Ascending aorta (tissue), 2 donors: ENCODE measurements around the gene C5. TPM values are rescaled to one million over a fixed set of nuclear protein-coding genes. Genes with fewer than 3 reads are reported as not detected.
A peak's percentile ranks its signal among the peaks of the same experiment; 100 is the strongest.

ENCODE experiments used
- DNase-seq, 2 donors: peaks; one replicate each; pipeline ENCODE4 v3.0.0-alpha.2; 2019; ENCODE audit warnings: low spot score in 2 of 2
- H3K27ac ChIP-seq, 2 donors: fragments of 200-600 bp; sonication (generic); one replicate each; pipeline ENCODE4 v1.5.1; 2016 to 2017; ENCODE audit warnings: mild to moderate bottlenecking in 1 of 2
- H3K27me3 ChIP-seq: fragments of 200-600 bp; sonication (generic); one replicate; pipeline ENCODE4 v1.5.1; 2017
- H3K36me3 ChIP-seq, 2 donors: fragments of 200-600 bp; sonication (generic); one replicate each; pipeline ENCODE4 v1.5.1; 2016
- H3K4me1 ChIP-seq, 2 donors: fragments of 200-600 bp; sonication (generic); one replicate each; pipeline ENCODE4 v1.5.1; 2016 to 2017; ENCODE audit warnings: mild to moderate bottlenecking in 1 of 2
- H3K4me3 ChIP-seq, 2 donors: fragments of 200-600 bp; sonication (generic); one replicate each; pipeline ENCODE4 v1.5.1; 2016 to 2017; ENCODE audit warnings: mild to moderate bottlenecking in 1 of 2
- H3K9me3 ChIP-seq, 2 donors: fragments of 200-600 bp; sonication (generic); one replicate each; pipeline ENCODE4 v1.5.1; 2016
- intact Hi-C: fragments of 100-400 bp; cut with DNase I; formaldehyde crosslinking; loops from one replicate; pipeline ENCODE4 v1.15.1; 2023
- total RNA-seq: library from RNA; depleted of rRNA; stranded (reverse); fragments of >200 nt; gene quantifications from one replicate; pipeline ENCODE4 v1.1.0, GENCODE V29; 2016
- TF ChIP-seq, protein P1 (sequence below), 3 experiments: fragments of 200-600 bp in 2 of 3; fragments of 450-650 bp in 1 of 3; sonication (generic) in 2 of 3; IDR thresholded peaks; one replicate each; pipeline ENCODE4 v1.5.1; 2016 to 2019; ENCODE audit warnings: antibody characterized with exemption in 3 of 3, mild to moderate bottlenecking in 1 of 3, moderate library complexity in 1 of 3

Gene C5
- total RNA-seq, 1 donor from 2014 or later = 1.5 TPM

DNA sequence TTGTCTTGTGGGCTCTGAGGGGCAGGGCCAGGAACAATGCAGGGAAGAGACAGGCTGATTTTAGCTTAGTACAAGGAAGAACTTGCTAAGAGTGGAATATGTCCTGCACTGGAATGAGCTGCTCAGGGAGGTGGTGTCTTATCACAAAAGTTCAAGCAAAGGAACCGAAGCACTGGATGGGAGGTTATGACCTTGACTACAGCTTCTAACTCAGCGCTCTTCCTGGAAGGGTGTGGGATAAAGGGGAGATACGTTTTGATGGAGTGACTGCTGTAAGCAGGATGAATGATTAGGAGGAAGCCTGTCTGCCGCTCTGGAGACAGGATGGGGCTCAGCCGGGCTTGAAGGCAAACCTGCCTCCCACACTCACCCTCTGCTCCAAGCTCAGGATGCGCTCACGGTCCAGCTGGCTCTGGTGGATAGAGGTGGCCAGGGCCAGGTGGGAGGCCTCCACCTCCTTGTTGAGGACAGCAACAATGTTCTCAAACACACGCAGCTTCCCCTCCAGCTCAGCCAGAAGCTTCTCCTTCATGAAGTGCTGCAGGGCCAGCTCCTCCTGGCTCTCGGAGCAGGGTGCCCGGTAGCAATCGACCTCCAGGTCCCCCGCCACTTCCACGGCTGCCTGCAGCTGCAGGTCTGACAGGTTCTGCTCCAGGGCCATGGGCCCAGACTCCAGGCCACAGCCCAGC, 137.0 kb downstream of the C5 start:
- Histone ChIP-seq H3K4me3 (no peak overlapping the region), H3K27ac (peak overlapping the region in 1 of 2 donors; percentile 9), H3K27me3 (no peaks in the 10 kb centered on the region), H3K4me1 (peaks cover 19 to 35% of the 10 kb centered on the region in 2 donors), H3K36me3 (peaks cover 37 to 43% of the 10 kb centered on the region in 2 donors), H3K9me3 (no peaks in the 10 kb centered on the region)
- intact Hi-C loops = no loop called here
- TF ChIP-seq, protein P1, sequence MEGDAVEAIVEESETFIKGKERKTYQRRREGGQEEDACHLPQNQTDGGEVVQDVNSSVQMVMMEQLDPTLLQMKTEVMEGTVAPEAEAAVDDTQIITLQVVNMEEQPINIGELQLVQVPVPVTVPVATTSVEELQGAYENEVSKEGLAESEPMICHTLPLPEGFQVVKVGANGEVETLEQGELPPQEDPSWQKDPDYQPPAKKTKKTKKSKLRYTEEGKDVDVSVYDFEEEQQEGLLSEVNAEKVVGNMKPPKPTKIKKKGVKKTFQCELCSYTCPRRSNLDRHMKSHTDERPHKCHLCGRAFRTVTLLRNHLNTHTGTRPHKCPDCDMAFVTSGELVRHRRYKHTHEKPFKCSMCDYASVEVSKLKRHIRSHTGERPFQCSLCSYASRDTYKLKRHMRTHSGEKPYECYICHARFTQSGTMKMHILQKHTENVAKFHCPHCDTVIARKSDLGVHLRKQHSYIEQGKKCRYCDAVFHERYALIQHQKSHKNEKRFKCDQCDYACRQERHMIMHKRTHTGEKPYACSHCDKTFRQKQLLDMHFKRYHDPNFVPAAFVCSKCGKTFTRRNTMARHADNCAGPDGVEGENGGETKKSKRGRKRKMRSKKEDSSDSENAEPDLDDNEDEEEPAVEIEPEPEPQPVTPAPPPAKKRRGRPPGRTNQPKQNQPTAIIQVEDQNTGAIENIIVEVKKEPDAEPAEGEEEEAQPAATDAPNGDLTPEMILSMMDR (IDR thresholded peaks at IDR 0.05) = no peak
- DNase-seq = no peak

DNA sequence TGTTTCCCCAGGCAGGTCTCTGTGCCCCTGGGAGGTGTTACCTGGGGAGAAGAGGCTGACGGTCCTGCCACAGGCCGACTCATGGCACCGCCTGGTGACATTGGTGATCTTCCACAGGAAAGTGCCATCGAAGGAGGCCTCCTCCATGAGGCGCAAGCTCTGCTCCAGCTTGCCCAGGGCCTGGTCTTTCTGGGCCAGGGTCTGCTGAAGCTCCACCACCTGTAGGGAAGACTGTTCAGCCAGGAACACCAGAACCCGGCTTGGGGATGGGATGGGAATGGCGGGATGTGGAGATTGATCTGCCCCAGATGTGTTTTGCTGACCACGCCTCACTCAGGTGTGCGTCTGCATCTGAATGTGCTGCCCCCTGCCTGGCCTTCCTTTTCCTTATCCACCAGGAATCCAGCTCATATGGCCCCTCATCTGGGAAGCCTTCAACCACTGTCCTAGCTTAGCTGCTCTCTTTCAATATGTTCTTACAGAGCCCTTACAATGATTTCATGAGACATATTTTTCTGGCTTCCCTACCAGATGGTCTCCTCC, 138.7 kb downstream of the C5 start:
- Histone ChIP-seq H3K27ac (peak overlapping the region in 1 of 2 donors; percentile 39), H3K4me1 (peaks cover 19 to 31% of the 10 kb centered on the region in 2 donors), H3K9me3 (no peaks in the 10 kb centered on the region), H3K27me3 (no peaks in the 10 kb centered on the region), H3K4me3 (no peak overlapping the region), H3K36me3 (peaks cover 37 to 43% of the 10 kb centered on the region in 2 donors)
- TF ChIP-seq, protein P1 (IDR thresholded peaks at IDR 0.05) = no peak
- intact Hi-C loops = no loop called here
- DNase-seq = no peak

DNA sequence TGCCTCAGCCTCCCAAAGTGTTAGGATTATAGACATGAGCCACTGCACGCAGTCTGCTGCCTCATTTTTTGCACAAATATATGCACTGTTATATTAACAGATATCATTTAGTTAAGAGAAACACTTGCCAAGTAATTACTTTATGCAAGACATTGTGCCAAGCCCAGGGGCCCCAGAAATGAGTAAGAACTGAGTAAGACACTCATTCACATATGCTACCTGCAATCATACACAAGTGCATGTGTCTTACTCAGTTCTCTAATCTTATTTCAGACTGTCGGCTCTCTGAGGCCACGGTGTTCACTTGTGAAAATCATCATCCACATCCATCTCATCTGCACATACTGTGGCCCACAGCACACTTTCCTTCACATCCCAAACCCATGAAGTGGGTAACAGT, 139.4 kb downstream of the C5 start:
- H3K4me1 ChIP-seq = peaks cover 12 to 24% of the 10 kb centered on the region in 2 donors
- no peaks in the 10 kb centered on the region for H3K27me3 ChIP-seq
- peaks cover 37 to 43% of the 10 kb centered on the region in 2 donors for H3K36me3 ChIP-seq
- intact Hi-C loops = no loop called here
- TF ChIP-seq, protein P1 (IDR thresholded peaks at IDR 0.05) = no peak
- no peak overlapping the region for H3K4me3 ChIP-seq
- H3K27ac ChIP-seq = peak overlapping the region; percentile 66 to 68
- no peak for DNase-seq
- H3K9me3 ChIP-seq = no peaks in the 10 kb centered on the region

GRCh38 chr9:120909904-120910303, 140.2 kb downstream of the C5 start:
- H3K27me3 ChIP-seq = no peaks in the 10 kb centered on the region
- peak in 1 of 2 donors; percentile 77 for DNase-seq
- H3K4me1 ChIP-seq = peaks cover 8 to 17% of the 10 kb centered on the region in 2 donors
- TF ChIP-seq, protein P1 (IDR thresholded peaks at IDR 0.05) = no peak
- H3K36me3 ChIP-seq = peaks cover 42 to 47% of the 10 kb centered on the region in 2 donors
- H3K9me3 ChIP-seq = no peaks in the 10 kb centered on the region
- H3K4me3 ChIP-seq = no peak overlapping the region
- intact Hi-C loops = no loop called here
- H3K27ac ChIP-seq = peak overlapping the region; percentile 66 to 68

- no peaks in the 10 kb centered on the region for H3K27me3 ChIP-seq
- no peak for DNase-seq
- H3K4me3 ChIP-seq = no peak overlapping the region
- H3K27ac ChIP-seq = no peak overlapping the region
- intact Hi-C loops = no loop called here
- H3K36me3 ChIP-seq = peaks cover 29 to 37% of the 10 kb centered on the region in 2 donors
- H3K9me3 ChIP-seq = no peaks in the 10 kb centered on the region
- TF ChIP-seq, protein P1 (IDR thresholded peaks at IDR 0.05) = no peak
- H3K4me1 ChIP-seq = peaks cover 3 to 8% of the 10 kb centered on the region in 2 donors
Measured at GRCh38 chr9:120905315-120906164, 144.5 kb downstream of the C5 start.
